Measurements from ENCODE around the gene GFOD1.
A peak's percentile ranks its signal among the peaks of the same experiment; 100 is the strongest.

The GFOD1 gene

DNA sequence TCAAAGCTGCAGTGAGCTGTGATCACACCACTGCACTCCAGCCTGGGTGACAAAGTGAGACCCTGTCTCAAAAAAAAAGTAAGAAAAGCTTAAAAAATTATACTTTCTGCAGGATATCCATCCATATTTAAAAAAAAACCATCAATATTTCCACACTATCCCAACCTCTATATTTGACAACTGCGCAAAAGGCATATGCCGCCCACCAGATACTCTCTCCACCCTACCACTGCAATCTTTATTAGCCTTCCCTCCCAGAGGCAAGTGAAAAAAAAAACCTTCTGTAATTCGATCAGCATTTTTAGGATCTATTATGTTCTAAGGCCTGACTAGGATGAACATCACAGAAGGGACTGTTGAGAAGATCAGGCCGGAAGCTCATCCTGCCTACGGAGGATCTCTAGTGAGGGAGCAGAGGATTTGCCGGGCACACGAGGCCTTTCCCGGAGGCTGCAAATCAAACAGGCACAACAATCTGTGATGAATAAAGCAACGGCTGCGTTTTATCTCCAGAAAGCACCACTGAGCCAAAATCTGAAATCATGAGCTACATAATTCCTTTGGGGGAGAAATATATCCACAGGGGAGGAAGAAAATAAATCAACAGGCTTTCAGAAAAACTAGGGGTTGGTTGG is 65.9 kb downstream of the GFOD1 start:
- DNase-seq: no peak

DNA sequence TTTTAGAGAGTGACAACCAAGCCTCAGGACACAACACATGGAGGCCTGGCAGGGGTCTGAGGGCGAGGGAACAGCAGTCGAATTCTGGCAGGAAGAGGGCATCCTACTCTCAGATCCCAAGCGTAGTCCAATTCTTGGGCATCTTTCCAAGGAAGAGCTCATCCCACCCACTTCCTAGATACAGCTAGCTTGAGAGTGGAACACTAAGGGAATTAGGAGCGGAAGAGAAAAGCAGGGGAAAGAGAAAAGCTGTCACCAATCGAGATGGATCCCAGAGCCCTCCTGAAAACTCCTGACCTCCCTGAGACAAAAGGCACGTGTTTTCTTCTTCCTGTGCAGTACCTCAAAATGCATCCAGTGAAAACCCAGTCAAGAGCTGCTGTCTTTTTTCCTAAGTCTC is 67.1 kb downstream of the GFOD1 start:
- DNase-seq: no peak

DNA sequence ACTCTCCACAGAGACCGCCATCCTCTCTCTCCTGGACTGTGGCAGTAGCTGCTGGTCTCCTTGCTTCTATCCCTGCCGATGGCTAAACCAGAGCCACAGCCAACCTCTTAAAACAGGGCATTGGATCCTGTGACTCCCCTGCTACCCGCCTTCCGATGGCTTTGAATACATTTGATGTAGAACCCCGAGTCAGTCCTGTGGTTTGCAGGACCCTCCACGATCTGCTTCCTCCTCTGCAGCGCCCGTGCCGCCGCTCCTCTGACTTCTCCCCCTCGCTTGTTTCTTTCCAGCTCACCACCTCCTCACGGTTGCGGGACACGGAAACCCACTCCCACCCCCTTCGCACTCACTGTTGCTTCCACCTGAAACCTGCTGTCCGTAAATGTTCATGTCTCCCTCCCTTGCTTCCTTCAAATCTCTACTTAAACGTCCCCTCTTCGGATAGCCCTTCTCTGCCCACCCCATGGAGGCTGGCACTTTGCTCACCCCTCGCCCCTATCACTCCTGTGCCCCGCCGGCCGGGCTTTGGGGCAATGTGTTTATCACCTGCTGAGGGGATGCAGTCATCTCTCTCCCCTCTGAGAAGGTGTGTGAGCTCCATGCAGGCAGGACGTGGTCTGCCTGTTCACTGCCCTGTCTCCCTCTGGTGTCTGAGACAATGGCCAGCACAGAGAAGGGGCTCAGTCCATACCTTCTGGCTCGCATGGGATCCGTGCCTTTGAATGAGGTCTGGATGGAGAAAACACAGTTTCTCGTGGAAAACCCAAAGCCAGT is 67.8 kb downstream of the GFOD1 start:
- DNase-seq: no peak

DNA sequence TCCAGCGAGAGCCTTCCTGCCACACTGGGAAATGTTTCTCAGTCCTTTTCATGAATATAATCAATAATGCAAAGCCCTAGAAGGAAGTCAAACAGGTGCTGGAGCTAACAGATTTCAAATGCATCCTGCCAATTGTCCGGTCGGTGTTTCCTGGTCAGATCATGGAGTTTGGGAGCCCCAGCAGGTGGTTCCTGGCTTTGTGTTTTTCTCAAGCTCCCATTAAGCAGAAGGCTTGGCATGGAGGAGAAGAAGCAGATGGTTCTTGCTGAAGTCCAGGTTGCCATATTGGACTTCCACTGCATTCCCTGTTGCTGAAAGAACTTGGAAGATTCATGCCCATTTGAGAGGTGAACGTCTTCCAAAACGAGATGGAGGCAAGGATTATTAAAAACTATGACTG is 68.6 kb downstream of the GFOD1 start:
- no peak for DNase-seq

DNA sequence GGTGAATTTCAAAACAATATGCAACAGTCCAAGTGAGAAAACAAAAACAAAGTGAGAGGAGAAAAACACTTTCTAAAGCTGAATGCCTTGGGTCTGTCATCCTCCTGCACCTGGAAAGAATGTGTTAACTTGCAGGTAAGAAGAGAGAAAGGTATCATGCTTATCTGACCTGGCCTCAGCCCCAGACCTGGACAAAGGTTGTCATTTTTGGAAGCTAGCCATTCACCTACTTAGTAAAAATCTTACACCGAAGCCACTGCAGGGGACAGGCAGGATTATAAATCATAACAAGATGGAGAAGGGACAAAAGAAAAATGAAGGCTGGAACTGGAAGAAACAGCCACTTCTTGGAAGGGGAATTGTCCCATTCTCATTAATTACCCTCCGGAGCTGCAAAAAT is 69.4 kb downstream of the GFOD1 start:
- no peak for DNase-seq

DNA sequence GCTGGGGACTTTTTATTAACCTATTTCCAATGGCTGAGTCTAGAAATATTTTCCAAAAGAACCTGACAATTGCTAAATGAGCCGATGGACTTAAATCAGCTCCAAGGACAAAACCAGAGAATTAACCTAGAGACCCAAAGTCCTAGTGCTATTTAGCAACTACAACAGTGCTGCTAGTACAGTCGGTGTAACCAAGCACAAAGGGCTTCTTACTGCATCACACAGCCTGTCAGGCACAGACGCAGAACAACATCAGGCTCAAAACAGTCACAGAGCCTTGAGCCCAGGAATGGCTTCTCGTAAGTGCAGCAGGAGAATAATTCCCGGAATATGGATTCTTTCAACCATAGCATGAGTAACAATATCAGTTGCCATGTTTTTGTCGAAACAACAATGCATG is 70.0 kb downstream of the GFOD1 start:
- DNase-seq: no peak

DNA sequence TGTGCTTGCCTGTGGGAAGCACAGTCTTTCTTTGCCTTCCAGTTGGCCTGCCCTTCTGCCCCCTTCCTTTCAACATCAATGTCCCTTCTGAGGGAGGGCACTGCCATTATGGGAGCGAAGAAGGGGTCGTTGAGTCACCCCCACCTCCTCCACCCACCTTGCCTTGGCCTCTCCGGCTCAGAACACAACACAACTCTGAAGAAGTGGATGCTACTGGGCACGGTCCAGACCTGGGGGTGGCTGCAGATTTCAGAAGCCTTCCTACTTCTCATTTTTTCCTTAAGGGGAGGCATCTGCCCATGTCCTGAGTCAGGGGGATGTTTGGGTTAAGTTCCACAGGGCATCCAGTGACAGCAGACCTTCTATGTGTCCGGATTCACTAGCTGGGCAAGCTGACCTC is 72.1 kb downstream of the GFOD1 start:
- no peak for DNase-seq

DNA sequence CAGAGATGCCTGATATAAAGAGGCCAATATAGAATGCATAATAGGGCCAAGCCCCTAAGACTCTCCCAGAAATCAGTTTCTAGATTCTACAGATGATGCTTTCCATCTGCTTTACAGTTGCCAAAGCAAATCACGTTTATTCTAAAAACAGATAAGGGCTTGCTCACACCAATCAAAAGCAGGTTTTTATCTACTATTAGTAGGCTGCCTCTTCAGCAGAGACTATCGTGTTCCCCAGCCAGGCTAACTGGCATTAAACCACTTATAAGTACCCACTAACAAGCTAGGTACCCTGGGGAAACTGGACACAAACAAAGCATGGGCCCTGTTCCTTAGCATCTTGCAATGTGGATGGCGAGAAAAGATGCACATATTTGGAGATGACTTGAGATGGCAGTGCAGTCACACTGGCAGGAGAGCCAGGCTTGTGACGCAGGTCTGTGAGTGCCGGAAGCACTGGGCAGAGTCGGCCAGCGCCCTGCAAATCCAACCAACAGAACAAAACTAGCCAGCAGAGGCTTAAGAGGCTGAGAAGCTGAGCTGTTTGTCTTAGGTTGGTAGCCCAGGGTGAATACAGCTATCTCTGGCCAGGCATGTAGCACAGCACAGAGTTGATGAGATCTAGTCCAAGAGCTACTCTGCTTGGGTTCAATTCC is 73.4 kb downstream of the GFOD1 start:
- no peak for DNase-seq

DNA sequence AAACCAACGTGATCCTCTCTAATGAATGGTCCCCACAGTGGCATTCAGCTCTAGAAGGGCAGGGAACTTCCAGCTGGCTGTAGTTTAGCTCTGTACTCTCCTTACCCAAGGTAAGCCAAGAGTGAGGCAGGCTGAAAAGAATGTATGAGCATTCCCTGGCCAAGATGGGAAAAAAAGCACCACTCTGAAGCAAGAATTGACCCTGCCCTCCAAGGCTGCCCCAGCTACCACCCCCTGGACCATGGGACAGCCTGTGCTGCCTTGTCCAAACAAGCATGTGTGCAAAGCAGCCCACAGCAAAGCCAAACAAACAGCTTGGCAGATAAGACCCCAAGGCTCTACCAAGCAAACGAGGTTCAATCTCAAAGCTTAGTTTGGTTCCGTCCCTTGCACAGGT is 73.9 kb downstream of the GFOD1 start:
- no peak for DNase-seq

DNA sequence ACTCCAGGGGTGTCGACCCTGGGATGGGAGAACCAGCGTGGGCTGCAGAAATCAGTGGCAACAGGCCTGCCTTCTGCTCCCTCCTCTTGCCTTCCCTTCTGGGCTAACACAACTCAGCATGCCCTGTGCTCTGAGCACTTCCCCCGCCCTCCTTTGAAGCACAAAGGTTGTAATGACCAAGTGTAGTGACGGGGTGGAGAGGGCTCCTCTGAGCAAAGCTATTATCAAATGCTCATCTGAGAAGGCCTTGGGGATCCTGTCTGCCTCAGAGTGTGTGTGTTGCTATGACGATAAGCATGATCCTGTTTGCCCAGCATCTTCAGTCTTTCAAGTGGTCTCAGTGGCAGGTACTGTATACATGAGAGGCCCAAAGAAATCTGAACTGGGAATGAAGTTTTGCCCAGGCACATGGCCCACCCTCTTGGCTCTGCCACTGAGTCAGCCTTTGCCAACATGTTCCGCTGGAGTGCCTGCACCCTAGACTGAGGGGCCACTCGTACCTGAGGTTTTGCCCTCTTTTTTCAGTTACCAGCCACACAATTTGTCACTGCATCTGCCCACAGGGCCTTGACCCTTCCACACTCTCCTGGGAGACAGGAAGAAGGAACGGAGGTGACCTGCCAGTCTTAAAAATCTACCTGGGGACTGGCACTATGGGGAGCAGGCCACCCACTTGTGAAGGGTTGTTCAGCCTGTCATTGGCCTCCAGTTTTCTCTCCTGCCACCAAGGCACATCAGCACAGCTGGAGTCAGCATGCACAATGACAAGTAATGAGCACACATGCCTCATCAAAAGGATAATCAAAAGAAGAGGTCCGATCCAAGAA is 74.5 kb downstream of the GFOD1 start:
- DNase-seq: peak; percentile 6

DNA sequence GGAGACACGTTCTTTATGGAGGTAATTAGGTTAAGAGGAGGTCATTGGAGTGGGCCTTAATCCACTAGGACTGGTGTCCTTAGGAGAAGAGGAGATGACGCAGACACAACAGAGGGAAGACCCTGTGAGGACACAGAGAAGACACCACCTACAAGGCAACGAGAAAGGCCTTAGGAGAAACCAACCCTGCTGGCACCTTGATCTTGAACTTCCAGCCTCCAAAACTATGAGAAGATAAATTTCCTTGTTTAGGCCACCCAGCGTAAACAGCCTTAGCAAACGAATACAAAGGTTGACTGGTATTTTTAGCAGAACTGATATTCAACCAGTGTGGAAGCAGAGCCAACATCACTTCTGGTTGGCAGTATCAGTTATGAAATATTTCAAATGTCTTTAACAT is 75.2 kb downstream of the GFOD1 start:
- DNase-seq: no peak

DNA sequence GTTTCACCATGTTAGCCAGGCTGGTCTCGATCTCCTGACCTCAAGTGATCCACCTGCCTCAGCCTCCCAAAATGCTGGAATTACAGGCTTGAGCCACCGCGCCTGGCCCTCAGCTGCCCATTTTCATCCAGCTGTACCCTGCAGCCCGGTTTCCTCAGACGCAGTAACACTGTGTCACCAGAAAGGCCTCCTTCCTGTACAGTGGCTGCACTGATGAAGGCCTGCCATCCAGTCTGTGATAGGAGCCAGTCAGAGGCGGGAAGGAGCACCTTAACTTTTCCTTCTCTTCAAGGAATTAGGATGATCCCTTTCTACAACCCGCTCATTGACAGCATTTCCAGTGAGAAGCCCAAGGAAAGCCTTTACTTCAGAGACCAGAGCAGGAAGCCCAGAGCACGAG is 75.9 kb downstream of the GFOD1 start:
- no peak for DNase-seq

DNA sequence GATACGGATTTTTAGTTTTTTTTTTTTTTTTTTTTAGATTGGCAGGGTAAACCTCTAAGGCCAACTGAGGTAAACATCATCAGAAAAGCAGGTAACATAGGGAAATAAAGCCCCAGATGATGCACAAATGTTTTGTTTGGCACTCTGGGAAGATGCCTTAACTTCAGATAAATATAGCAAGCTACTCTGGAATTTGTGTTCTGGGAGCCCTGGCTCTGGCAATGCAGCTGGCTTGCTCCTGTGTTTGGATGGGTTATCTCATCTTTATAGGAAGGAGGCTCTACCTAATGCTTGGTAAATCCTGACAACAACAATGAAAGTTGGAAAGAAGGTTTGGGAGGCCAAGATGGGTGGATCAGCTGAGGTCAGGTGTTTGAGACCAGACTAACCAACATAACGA is 77.4 kb downstream of the GFOD1 start:
- DNase-seq: no peak

DNA sequence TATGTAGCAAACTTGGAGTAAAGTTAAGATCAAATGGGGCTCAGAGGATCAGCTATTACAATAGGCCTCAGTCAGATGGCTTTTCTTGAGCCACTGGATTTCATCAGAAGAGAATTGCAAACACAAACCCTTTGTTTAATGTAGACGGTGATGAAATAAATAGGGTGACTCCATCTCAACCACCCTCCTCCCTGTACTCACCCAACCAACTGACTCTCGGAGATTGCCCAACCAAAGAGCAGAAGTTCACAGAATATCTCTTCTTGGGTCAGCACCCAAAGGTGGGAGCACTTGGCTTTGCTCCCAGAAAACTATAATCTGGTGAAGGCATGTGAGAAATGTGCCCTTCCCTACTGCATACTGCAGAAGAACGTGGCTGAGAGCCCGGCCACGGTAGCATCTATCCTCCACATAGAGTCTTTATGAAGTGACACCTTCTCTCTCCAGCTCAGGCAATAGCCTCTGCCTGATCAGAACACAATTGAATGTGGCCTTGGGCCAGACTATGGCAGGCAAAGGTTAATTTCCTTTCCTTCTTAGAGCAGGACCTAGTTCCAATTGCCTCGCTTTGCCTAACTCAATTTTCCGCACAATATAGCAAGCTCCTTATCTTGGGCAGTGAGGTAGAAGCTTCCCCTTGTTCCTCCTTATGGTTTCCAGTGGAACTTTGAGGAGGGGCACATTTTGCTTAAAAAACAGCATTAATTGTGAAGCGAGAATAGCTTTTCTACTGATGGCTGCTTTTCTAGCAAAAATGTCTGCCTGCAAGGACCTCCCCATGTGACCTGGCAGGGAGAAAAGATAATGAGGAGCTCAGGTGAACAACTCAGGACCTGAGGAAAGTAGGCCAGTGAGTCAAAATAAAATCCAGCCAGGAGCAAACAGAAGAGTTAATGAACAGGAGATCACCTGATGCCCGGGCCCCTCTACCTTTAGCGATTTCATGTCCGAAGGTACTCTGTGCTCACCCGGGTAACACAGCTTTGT is 79.4 kb downstream of the GFOD1 start:
- no peak for DNase-seq

DNA sequence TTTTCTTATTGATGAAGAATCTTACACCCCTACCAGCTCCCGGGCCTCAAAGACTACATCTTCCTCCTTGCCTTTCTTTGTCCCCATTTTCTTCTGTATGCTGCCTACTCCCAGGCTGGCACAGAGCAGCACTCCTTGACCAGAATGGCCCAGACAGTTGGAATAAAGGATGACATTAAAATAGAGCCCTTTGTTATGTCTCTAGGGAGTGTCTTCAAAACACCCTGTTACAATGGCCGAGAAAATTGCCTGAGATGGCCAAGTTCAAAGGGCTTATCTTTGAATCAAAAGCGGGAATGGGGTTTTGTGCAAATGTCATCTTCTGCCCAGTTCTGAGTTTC is 80.1 kb downstream of the GFOD1 start:
- no peak for DNase-seq

DNA sequence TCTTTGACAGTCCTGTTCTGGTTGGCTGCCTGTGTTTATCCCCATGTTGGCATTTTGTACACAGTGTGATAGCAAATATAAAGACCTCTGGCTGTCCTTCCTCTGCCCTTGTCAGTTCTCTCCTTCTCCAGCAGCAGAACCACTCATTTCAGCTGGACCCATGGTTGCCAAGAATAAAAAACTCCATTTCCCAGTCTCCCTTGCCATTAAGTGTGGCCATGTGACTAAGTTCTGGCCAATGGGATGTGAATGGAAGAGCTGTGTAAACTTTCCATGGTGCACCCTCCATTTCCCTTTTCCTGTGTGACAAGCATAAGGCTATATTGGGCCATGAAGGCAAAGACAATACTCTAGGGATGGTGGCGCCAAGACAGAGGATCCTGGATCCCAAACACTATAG is 80.6 kb downstream of the GFOD1 start:
- no peak for DNase-seq

DNA sequence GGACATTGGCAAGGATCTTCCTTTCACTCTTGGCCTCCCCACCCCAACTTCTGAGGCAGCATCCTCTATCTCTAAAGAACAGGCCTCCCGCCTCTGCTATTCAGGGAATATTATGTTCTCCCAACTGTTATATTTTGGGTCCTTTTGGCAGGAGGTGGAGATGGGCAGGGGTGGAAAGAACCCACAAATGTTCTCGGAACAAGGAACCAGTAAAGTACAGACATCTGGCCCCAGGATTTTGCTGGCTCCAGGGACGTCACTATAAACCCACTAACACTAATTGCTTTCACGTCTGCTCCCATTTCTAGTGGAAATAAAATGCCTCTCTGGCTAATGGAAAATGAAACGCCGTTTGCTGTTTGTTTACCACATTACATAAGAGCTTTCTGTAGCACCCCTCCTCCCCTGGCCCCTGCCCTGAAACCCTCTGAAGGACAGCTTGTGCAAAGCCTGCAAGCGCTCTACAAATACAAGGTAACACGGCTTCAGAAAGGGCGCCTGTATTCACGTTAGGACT is 81.4 kb downstream of the GFOD1 start:
- DNase-seq: no peak

DNA sequence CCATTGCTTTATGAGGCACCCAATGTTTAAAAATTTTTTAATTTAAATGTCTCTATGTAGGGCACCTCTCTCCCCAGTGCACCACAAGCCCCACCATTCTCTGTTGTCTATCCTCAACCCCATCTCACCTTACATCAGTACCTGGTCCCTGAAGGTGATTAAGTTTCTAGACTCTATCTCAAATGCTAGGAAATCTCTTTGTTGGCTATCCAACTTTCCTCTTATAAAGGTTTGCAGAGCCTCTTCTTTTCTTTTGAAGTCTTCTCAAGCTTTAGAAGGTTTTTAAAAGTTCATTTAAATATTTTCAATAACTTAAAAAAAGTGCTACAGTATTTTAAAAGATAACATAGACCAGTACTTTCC is 82.5 kb downstream of the GFOD1 start:
- DNase-seq: no peak

DNA sequence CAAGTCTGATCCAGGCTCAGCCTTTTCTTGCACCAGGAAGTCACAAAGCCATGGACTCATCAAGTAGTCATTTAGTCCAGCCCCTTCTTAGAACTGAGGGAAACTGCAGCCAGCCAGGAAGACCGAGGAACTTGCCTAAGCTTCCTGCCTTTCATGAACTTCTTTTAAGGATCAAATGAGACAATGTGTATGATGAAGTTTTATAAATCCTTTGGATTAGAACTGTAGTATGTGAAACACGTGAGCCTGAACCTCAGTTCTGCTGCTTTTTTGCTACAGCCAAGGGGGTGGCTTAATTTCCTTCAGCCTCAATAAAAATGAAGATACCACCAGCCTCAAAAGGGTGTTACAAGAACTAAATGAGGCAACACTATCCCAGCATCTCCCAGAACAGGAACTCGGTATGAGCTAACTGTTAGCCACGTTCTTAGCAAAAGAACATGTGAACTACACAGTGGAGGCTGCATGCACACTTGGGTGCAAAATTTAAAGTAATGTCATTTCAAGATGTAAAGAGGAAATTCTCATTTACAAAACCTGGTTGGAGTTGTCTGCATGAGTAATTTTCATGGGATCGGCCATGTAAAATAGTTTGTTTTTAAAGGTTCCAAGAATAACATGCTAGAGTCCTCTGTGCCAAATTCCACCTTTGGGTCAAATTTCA is 83.0 kb downstream of the GFOD1 start:
- DNase-seq: no peak

DNA sequence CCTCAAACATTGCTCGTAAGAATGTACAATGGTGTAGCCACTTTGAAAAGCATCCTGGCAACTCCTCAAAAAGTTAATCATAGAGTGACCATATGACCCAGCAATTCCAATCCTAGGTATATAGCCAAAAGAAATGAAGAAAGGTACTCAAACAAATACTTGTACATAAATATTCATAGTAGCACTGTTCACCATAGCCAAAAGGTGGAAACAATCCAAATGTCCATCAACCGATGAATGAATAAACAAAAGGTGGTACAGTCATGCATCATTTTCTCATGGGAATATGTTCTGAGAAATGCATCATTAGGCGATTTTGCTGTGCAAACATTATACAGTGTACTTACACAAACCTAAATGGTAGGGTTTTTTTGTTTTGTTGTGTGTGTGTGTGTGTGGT is 84.7 kb downstream of the GFOD1 start:
- no peak for DNase-seq

DNA sequence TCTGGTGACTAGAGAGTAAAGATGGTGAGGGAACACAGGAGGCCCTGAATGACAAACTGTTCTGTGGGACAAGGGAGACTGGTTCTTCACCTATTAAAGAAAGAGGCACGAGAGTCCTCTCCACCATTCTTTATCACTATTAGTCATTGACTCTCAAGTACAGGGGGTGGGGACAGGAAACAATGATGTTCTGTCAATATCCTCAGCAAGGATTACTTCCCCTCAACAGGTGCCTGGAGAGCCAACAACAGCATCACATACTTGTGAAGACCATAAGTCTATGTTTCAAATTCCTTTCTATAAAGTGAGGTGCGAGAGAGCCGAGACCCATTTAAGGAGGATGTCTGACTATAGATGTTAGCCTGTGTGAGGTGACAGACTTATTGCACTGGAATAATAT is 86.6 kb downstream of the GFOD1 start:
- DNase-seq: no peak
